ENCODE measurements around the gene DNAAF9. TPM values are rescaled to one million over a fixed set of nuclear protein-coding genes. Genes with fewer than 3 reads are reported as not detected.

The DNAAF9 gene
- total RNA-seq, 1 experiment from 2014 or later, result 4.6 TPM

GRCh38 chr20:3454831-3455230 is 47.4 kb upstream of the DNAAF9 start:
- Histone ChIP-seq H3K9me3 (ENCODE audit: control insufficient read depth in 1 of 2, insufficient read depth in 1 of 2, low read depth in 1 of 2, low read length in 2 of 2) (no peaks in the 10 kb centered on the region), H3K9ac (ENCODE audit: low read length) (no peak overlapping the region), H3K9me2 (ENCODE audit: insufficient read depth) (no peaks in the 10 kb centered on the region), H2AFZ (ENCODE audit: low read depth, low read length, poor library complexity, severe bottlenecking) (no peak overlapping the region), H3K27ac (ENCODE audit: low read depth, low read length) (no peak overlapping the region), H3K36me3 (ENCODE audit: control insufficient read depth in 1 of 2, insufficient read depth in 2 of 2, low read length in 2 of 2) (no peaks in the 10 kb centered on the region), H3K27me3 (ENCODE audit: insufficient read depth, low read length) (no peaks in the 10 kb centered on the region; the same call in 1 of the 2 replicates), H3K4me3 (replicated peaks in 1 of 2; ENCODE audit: low read depth in 1 of 2, low read length in 2 of 2) (no peak overlapping the region), H3K4me1 (ENCODE audit: control insufficient read depth in 1 of 2, insufficient read depth in 2 of 2, low read length in 2 of 2) (no peaks in the 10 kb centered on the region), H3K4me2 (ENCODE audit: low read length) (no peak overlapping the region), H3K79me2 (ENCODE audit: insufficient read depth, low read length) (no peaks in the 10 kb centered on the region), H4K20me1 (ENCODE audit: insufficient read depth) (no peaks in the 10 kb centered on the region)
- DNase-seq (ENCODE audit: low read depth, low spot score), result no peak
- no TSS peak for BruUV-seq (replicated peaks)
- POLR2A ChIA-PET, result no interaction called here
- intact Hi-C loops (cut with micrococcal nuclease), result no loop called here
- TF ChIP-seq EGR1 (IDR thresholded peaks at IDR 0.05; ENCODE audit: low read depth), result no peak
- no peak for TF ChIP-seq JUND (IDR thresholded peaks at IDR 0.05)
- no peak for TF ChIP-seq POLR2A (IDR thresholded peaks at IDR 0.05; ENCODE audit: borderline replicate concordance, extremely low read depth, insufficient read depth, insufficient read length)
- TF ChIP-seq SRF (IDR thresholded peaks at IDR 0.05; ENCODE audit: low read depth), result no peak
- TF ChIP-seq ZBTB33 (IDR thresholded peaks at IDR 0.05; ENCODE audit: extremely low read depth, insufficient replicate concordance, low read length), result no peak
- TF ChIP-seq YY1 (IDR thresholded peaks at IDR 0.05; ENCODE audit: extremely low read depth, insufficient replicate concordance, low read depth, low read length), result no peak
- RAD21 ChIA-PET (ENCODE audit: low non-redundant PET in 1 of 2, low total read pairs in 2 of 2, uncharacterized antibody in 2 of 2, unreplicated experiment in 2 of 2), result no interaction called here
- no peak for ATAC-seq
- CTCF ChIA-PET, result no interaction called here

GRCh38 chr20:3452690-3453089 is 45.2 kb upstream of the DNAAF9 start:
- Histone ChIP-seq H3K4me1 (ENCODE audit: control insufficient read depth in 1 of 2, insufficient read depth in 2 of 2, low read length in 2 of 2) (no peaks in the 10 kb centered on the region), H3K79me2 (ENCODE audit: insufficient read depth, low read length) (no peaks in the 10 kb centered on the region), H3K9ac (ENCODE audit: low read length) (no peak overlapping the region), H3K36me3 (ENCODE audit: control insufficient read depth in 1 of 2, insufficient read depth in 2 of 2, low read length in 2 of 2) (no peaks in the 10 kb centered on the region), H3K9me3 (ENCODE audit: control insufficient read depth in 1 of 2, insufficient read depth in 1 of 2, low read depth in 1 of 2, low read length in 2 of 2) (no peaks in the 10 kb centered on the region), H2AFZ (ENCODE audit: low read depth, low read length, poor library complexity, severe bottlenecking) (no peak overlapping the region), H3K27me3 (ENCODE audit: insufficient read depth, low read length) (no peaks in the 10 kb centered on the region; the same call in 1 of the 2 replicates), H4K20me1 (ENCODE audit: insufficient read depth) (no peaks in the 10 kb centered on the region), H3K4me2 (ENCODE audit: low read length) (no peak overlapping the region), H3K9me2 (ENCODE audit: insufficient read depth) (no peaks in the 10 kb centered on the region), H3K4me3 (replicated peaks in 1 of 2; ENCODE audit: low read depth in 1 of 2, low read length in 2 of 2) (no peak overlapping the region), H3K27ac (ENCODE audit: low read depth, low read length) (no peak overlapping the region)
- CTCF ChIA-PET, result no interaction called here
- POLR2A ChIA-PET, result no interaction called here
- TF ChIP-seq CEBPB (IDR thresholded peaks at IDR 0.05; ENCODE audit: low read depth), result no peak
- TF ChIP-seq EZH2phosphoT487 (IDR thresholded peaks at IDR 0.05; ENCODE audit: borderline replicate concordance), result no peak
- no peak for TF ChIP-seq ZFX (IDR thresholded peaks at IDR 0.05)
- intact Hi-C loops (cut with micrococcal nuclease), result no loop called here
- ATAC-seq, result no peak
- DNase-seq (ENCODE audit: low read depth, low spot score), result no peak
- RAD21 ChIA-PET (ENCODE audit: low non-redundant PET in 1 of 2, low total read pairs in 2 of 2, uncharacterized antibody in 2 of 2, unreplicated experiment in 2 of 2), result no interaction called here
- no TSS peak for BruUV-seq (replicated peaks)
